LoVo (cell line): Measurements from ENCODE around the gene TMEM59.
"Not testable (repeated sequence)": the region's sequence is repeated elsewhere in the genome, so short reads cannot be mapped to it uniquely, and the experiment has no call there.

ENCODE experiments used
- DNase-seq: peaks from one replicate; pipeline ENCODE4 v3.0.0-alpha.2; 2016; ENCODE audit warnings: low spot score

The TMEM59 gene

DNA sequence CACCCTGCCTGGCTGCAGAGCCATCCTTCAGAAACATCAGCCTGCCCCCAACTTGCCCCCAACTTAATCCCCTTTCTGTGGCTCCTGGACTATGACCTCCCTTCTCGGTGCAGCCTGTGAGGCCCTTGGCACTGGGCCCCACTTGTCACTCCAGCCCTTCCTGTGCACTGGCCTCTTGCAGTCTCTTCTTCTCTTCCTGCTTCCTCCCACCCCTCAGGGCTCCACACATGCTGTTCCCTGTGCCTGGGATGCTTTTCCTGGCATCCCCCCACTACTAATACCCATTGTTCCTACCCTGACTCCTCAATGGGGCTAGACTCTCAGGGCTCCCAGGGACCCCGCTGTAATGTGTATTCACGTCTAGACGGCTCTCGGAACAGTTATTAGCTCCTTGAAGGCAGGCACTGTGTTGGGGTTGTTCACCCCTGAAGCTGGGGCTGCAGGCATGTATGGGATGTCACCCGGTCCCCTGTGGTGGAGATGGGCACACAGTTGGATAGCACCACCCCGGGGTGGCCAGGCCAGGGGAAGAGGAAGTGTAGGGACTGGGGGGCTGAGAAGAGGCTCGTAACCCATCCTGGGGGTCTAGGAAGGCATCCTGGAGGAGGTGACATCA lies 39.5 kb downstream of the TMEM59 start:
- DNase-seq: no peak

DNA sequence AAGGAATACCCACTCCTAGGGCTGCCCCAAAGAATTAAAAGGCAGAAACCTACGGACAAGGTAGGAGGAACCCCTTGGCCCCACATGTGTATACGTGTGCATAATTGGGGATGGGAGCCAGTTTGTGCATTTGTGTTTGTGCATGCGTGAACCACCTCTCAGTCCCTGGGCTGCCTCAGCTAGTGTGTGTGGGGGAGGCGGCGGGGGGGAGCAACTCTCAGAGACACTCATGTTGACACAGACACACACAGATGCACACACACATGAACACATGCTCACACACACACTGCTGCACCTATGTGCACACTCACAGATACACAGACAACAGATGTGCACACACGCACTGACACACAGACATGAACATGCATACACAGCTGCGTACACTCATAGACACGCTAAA lies 40.1 kb downstream of the TMEM59 start:
- DNase-seq: no peak

DNA sequence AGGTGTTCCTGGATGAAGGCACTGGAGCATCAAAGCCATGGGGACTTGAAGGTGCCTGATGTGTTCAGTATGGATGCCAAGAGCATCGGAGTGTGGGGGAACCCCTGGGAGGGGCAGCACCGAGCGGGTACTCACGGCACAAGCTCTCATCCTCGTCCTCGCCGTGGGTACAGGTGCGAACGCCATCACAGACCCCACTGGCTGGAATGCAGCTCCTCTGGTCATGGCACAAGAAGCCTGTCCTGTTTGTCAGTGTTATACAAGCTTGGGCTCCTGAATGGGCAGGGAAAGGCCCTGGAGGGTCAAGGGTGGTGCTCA lies 41.0 kb downstream of the TMEM59 start:
- DNase-seq: no peak

DNA sequence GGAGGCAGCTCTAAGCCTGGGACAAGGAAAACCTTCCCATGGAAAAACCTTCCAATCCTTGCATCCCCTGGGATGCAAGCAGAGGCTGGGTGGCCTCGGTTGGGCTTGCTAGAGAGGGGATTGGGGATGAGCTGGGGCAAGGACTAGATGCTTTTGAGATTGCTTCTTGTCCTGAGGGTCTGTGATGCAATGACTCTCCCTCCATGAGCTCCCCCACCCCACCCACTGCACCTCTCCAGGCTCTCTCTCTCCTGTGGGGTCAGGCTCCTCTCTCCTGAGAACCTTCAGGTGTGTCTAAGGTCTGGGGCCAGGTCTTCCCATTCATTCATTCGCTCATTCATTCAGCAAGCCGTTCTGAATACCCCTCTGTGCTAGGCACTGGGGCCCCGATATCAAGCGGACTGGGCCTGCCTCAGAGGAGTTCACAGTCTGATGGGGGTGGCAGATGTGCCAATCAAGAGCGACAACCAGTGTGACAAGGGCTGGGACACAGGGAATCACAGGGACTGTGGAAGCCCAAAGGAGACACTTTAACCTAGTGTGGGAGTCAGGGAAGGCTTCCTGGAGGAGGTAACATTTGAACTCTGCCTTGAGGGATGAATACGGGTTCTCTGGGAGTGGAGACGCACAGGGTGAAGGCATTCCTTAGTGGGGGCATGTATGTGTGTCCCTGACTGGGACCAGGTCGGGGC lies 41.5 kb downstream of the TMEM59 start:
- no peak for DNase-seq

DNA sequence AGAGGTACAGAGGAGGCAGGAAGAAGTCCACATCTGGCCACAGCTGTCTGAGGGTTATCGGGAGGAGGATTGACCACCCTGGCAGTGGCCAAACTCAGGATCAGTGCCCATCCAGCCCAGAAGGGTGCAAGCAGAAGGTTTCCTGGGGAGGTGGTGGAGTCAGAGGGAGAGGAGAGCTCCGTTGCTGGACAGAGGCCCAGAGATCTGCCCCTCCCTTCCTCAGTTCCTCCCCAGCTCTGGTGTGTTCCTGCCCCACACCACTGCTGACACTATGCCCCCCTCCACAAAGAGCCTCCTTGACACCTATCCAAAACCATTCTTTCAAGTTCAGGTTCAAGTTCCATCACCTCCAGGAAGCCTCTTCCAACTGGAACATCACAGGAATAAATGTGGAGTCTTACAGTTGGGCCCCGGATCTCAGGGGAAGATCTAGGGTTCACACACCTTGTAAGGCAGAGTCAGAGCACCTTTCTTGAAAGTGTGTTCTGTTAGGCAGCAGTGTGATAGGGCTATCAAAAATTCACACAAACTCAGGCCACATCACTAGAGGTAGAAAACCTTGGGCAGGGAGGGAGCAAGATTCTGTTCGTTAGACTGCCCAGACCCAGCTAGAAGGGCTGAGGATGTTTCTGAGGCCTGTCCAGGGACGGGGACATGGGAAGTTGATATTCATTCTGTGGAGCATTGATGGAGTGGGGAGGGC lies 42.4 kb downstream of the TMEM59 start:
- DNase-seq: no peak

DNA sequence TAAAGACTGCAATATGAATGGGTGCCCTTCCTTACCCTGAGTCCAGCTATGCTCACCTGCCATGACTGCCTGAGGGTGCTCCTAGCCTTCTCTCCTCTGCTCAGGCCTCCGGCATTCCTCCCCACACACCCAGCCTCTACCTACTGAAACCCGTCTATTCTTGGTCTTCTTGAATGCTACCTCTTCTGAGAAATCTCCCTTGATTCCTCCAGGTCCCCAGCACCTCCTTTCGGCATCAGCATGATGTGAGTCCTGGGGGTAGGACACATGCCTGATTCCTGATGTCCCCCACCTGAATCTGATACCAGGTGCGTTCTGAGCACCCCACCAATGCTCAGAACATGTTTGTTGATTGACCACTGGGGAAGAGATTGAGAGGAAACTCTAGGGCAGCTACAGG lies 43.6 kb downstream of the TMEM59 start:
- DNase-seq: no peak

DNA sequence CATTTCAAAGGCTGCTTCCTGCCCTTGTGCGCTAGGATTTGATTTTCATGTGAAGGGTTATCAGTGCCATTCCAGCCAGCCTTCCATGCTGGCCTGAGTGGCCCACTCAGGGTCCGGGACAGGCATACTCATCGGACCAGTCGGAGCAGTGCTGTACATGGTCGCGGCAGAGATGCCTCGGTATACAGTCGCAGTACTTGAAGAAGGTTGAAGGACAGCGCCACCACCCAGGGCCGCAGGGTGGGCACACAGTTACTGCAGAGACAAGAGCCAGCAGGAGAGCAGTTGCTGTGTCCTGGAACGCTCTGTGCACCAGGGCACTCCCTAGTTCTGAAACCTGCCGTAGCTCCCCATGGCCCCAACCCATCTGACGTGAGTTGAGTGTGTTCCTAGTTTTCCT lies 44.1 kb downstream of the TMEM59 start:
- DNase-seq: no peak

DNA sequence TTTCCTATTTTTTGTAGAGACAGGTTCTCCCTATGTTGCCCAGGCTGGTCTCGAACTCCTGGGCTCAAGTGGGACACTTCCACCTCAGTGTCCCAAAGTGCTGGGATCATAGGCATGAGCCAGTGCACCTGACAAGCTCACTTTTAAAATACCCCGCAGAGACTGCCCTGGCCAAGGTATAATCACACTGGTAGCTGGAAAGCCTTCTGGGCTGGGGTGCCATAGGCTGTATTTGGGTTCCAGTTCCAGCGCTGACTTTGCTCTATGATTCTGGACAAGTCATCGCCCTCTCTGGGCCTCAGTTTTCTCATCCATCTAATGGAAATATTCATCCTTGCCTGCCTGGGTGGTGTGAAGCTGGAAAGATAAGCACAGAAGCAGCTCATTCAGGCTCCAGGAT lies 45.4 kb downstream of the TMEM59 start:
- DNase-seq: no peak

DNA sequence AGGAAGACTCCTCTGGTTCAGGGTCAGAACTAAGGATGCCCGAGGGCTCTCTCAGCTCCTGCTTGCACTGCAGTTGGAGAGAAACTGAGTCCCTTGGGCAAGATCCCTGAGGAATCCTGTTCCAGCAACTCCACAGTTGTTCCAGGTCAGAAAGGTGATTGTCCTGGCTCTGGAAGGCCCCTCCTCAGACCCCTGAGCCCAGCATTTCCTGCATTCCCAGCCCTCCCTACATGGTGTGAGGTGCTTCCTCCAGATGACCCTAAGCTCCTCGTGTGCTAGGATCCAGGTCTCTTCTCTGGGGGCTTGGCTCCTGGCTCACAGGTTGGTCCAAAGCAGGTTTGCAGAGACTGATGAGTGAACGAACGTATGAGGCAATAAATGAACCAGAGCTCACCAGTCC lies 46.5 kb downstream of the TMEM59 start:
- no peak for DNase-seq

DNA sequence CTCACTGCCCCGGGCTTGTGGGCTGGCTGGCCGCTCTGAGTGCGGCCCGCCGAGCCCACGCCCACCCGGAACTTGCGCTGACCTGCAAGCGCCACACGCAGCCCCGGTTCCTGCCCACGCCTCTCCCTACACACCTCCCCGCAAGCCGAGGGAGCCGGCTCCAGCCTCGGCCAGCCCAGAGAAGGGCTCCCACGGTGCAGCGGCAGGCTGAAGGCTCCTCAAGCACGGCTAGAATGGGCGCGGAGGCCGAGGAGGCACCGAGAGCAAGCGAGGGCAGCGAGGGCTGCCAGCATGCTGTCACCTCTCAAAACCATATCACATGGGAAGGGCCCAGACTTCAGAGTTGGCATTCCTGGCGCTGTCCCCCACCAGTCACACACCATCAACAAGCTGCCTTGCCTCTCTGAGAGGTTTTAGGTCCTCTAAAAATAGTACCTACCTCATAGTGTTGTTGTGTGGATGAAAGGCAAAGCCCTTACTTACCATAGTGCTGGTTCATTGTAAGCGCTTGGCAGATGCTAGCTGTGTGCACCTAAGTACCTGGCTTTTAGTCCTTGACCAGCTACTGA lies 48.4 kb downstream of the TMEM59 start:
- DNase-seq: no peak

DNA sequence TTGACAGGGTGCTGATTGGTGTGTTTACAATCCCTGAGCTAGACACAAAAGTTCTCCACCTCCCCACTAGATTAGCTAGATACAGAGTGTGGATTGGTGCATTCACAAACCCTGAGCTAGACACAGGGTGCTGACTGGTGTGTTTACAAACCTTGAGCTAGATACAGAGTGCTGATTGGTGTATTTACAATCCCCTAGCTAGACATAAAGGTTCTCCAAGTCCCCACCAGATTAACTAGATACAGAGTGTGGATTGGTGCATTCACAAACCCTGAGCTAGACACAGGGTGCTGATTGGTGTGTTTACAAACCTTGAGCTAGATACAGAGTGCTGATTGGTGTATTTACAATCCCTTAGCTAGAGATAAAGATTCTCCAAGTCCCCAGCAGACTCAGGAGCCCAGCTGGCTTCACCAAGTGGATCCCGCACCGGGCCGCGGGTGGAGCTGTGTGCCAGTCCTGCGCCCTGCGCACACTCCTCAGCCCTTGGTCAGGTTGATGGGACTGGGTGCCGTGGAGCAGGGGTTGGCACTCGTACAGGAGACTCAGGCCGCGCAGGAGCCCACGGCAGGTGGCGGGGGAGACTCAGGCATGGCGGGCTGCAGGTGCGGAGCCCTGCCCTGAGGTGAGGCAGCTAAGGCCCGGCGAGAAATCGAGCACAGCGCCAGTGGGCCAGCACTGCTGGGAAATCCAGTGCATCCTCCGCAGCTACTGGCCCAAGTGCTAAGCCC lies 49.1 kb downstream of the TMEM59 start:
- DNase-seq: not testable (repeated sequence)

DNA sequence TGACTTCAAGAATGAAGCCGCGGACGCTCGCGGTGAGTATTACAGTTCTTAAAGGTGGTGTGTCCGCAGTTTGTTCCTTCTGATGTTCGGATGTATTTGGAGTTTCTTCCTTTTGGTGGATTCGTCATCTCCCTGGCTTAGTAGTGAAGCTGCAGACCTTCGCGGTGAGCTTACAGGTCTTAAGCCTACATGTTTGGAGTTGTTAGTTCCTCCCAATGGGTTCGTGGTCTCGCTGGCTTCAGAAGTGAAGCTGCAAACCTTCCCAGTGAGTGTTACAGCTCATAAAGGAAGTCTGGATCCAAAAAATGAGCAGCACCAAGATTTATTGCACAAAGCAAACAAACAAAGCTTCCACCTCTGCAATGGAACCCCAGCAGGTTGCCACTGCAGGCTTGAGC lies 49.8 kb downstream of the TMEM59 start:
- DNase-seq: no peak

DNA sequence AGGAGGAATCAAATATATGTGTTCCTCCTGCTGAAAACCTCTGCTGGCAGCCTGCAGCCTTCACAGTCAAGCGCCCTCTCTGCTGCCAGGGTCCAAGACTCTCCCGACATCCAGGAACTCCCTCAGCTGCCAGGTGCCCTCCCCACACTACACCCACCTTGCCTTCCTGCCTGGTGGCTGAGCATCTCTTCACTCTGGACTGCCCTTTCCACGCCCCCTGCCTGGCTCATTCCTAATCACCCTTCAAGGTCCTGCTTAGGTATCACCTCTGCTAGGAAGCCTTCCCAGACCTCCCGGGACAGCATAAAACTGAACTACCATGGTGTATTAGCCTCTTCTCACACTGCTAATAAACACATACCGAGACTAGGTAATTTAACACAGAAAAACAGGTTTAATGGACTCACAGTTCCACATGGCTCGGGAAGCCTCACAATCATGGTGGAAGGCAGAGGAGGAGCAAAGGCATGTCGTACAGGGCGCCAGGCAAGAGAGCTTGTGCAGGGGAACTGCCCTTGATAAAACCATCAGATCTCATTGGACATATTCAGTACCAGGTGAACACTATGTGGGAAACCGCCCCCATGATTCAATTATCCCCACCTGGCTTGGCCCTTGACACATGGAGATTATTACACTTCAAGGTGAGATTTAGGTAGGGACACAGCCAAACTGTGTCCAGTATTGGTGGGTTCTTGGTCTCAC lies 50.3 kb downstream of the TMEM59 start:
- DNase-seq: no peak

DNA sequence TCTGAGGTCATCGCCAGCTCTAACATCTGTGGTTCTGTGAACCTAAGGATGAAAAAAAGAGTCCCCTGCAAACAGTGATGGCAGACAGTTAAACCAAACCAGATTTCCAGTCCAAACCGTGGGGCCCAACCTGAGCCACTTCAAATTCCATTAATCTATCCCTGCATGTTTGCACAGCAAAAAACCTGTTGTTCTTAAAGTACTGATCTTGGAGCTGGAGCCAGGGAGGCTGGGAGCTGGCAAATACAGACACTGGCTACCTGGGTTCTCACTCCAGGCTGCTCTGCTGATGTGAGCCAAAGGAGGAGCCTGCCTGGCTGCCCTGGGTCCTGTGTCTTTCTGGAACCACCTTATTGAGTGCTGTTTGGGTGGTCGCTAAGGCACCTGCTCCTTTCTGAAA lies 51.4 kb downstream of the TMEM59 start:
- no peak for DNase-seq

DNA sequence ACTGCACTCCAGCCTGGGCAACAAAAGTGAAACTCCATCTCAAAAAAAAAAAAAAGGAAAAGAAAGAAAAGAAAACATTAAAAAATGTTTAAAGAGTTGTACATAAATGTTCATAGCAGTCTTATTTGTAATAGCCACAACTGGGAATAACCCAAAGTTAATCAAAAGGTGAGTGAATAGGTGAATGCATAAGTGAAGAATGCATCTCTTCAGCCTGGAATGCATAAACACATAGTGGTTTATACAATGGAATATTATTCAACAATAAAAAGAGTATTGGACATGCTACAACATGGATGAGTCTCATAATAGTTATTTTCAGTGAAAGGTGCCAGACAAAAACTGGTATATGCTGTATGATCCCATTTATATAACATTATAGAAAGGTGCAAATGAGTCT lies 53.1 kb downstream of the TMEM59 start:
- no peak for DNase-seq

DNA sequence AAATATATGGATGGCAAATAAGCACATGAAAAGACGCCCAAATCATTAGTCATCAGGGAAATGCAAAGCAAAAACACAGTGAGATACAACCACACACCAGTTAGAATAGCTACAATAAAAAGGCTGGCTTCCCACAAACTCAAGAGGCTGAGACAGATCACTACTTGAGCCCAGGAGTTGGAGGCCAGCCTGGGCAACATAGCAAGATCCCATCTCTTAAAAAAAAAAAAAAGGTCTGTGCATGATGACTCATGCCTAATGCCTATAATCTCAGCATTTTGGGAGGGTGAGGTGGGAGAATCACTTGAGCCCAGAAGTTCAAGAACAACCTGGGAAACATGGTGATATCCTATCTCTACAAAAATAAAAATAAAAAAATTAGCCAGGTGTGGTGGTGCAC lies 54.8 kb downstream of the TMEM59 start:
- DNase-seq: no peak

DNA sequence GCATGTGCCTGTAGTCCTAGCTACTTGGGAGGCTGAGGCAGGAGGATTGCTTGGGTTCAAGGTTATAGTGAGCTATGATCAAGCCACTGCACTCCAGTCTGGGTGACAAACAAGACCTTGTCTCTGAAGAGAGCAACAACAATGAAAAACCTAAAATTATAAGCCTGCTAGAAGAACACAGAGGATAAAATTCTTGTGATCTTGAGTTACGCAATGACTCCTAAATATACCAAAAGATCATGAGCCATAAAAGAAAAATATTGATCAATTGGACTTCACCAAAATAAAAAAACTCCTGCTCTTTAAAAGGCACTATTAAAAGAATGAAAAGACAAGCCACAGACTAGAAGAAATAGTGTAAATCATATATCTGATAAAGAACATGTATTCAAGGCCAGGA lies 57.3 kb downstream of the TMEM59 start:
- DNase-seq: no peak

DNA sequence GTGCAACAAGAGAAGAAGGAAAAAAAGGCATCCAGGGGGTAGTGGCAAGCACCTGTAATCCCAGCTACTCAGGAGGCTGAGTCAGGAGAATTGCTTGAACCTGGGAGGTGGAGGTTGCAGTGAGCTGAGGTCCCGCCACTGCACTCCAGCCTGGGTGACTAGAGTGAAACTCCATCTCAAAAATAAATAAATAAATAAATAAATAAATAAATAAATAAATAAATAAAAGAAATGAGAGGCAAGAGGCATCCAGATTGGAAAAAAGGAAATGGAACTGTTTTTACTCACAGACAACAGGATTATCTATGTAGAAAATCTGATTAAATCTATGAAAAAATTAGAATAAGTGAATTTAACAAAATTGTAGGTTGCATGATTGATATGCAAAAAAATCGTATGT lies 58.5 kb downstream of the TMEM59 start:
- not testable (repeated sequence) for DNase-seq

DNA sequence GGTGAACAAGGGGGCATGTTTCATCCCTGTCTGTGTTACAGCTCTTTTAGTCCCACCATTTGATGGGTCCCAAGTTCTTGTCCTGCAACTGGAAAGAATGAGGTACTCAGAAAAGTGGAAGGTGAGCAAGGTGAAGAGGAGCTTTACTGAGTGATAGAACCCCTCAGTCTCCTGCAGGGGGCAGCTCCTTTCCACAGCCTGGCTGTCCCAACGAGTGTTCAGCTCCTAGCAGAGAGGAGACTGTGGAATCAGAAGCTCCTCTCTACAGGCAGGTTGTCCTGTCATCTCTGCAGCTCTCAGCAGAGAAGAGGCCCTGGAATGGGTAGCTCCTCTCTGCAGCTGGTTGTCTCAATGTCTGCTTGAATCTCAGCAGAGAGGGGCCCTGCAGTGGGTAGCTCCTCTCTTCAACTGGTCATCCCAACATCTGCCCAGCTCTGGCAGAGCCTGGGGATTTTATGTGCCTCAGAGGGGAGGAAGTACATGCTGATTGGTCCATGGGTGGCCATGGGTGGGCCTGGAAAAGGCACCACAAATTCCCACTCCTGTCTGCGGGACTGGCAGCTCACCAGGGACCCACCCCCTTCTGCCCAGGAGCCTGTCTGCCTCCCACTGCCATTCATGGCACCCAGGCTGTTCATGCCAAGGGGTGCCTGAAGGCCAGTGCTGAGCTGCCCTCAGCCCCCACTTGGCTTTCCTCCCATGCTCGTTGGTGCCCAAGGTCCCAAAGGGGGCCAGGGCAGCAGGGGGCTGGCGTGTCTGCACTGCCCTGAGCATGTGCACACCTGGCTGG lies 60.7 kb downstream of the TMEM59 start:
- DNase-seq: peak; percentile 12

DNA sequence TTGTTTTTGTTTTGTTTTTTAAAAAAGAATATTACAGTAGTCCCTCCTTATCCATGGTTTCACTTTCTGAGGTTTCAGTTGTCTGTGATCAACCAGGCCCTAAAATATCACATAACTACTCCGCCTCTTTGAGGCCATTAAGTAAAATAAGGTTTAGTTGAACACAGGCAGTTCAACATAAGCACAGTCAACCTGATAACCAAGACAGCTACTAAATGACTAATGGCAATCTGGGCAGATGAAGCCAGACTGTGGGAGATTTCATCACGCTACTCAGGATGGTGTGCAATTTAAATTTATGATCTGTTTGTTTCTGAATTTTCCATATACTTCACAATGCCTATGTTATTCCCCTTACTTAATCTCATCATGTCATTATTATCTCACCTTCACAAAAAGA lies 65.1 kb downstream of the TMEM59 start:
- DNase-seq: no peak

DNA sequence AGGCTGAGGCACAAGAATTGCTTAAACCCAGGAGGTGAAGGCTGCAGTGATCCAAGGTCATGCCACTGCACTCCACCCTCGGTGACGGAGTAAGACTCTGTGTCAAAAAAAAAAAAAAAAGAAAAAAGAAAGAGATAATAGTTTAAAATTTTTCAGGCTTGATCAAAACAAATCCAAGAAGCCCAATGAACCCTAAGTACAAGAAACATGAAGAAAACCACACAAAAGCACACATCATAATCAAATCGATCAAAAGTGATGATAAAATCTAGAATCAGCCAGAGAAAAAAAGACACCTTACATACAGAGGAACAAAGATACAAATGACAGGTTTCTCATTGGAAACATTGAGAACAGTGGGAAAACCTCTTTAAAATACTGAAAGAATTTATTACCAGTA lies 66.5 kb downstream of the TMEM59 start:
- no peak for DNase-seq
